Stimulated activated CD4-positive, alpha-beta T cell treated with anti-CD3 and anti-CD28 coated beads, Interleukin-15, amount 100 ng/mL, for 1 hour (primary cell): ENCODE measurements around the gene DUSP23.
A peak's percentile ranks its signal among the peaks of the same experiment; 100 is the strongest.

ENCODE experiments used
- DNase-seq, 2 donors: peaks; one replicate each; pipeline ENCODE4 v3.0.0-alpha.2; 2020; ENCODE audit warnings: low read depth in 1 of 2, low spot score in 1 of 2

Gene DUSP23

GRCh38 chr1:159780583-159781582 lies at the start of gene DUSP23:
Gene DUSP23 (plus strand): TSS chr1:159780962. CDS start chr1:159781101, 139 bp downstream.
- peak; percentile 91 to 93 for DNase-seq

DNA sequence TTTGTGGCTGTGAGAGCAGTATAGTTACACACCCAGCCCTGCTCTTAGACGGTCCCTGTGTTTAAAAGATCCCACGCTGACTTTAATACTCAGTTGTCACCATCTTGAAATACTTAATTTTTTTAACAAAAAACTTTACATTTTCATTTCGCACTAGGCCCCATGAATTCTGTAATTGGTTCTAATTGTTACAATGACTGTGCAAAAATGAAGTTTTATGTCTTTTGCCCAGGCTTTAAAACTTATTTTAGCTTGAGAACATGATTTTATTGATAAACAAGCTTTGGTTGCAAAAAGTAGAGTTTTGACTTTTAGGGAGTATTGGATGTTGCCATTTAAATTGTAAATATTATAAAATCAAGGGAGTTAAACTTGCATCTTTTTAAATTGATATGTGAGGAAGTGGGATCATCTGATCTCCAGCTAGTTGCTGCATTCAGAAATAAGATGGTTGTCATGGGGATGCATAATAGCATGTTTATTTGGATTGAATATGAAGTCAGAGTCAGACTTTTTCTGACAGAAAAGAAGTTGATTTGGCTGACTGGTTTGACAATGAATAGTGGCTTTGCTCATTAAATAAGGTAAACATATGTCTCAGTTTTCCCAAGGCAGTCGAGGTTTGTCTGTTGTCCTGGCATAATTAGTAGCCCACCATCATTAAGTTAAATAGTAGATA lies 43.4 kb upstream of the DUSP23 start:
- DNase-seq = no peak

DNA sequence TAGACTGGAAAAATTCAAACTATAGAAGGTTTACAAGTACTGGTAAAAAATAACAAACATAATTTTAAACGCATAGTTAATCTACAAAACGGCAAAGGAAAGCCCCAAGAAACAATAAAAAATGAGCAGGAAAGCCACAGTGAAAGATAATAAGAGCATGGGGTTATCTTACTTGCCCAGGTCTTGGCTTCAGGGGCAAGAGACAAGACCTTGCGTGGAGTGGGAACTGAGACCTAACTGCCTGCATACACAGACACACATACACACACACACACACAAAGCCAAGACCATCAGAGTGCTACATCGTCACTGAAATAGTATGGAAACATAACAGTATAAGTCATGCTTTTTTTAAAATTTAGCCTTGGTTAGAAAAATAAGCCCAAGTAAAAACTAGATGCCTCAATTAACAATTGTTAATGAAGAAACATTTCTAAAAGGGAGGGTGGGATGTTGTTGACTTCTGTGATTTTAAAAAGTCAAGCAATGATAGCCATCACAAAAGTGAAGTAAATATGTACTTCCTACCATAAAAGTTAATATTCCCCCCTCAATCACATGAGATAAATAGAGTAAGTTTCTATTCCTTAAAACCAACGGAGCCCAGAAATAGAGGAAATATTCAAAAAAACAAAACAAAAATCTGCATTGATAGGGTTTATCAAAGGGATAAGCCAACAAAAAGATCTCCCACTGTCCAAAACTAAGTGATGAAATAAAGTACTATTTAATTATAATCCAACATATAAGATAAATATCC lies 36.9 kb upstream of the DUSP23 start:
- DNase-seq = no peak

- DNase-seq = no peak
Observed at GRCh38 chr1:159746666-159747065, 34.1 kb upstream of the DUSP23 start.

DNA sequence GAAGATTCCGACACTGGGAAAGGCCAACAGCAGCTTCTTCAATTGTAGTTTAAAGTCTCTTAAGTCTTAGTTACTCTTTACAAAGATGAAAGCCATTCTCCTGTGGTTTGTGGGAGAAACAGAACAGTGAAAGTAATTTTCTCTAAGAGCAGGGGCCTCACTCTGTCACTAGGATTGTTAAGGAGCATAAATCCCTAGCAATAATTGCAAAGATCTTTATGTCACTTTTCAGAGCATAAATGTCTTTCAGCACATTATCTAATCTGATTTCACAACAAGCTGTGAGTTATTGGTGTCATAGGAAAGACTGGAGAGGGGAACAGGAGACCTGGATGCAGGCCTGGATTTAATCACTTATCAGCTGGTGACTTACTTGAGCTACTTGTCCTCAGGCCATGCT lies 32.4 kb upstream of the DUSP23 start:
- no peak for DNase-seq

DNA sequence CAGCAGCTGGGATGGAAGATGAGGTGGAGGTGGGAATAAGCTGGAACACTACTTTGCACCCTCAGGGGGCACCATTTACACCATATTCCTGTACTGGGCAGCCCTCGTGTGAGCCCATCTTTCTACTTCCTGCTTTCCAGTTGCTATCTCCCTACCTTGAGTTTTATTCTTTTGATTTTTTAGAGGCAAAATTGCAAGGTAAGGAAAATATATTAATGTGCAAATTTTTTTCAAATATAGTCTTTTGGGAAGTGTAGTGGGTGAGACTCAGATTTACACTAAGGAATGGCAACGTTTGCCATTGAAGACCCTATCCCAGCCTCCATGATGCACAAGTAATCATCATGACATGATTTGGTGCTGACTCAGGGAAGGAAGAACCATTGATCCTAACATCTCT lies 31.1 kb upstream of the DUSP23 start:
- DNase-seq = no peak

DNA sequence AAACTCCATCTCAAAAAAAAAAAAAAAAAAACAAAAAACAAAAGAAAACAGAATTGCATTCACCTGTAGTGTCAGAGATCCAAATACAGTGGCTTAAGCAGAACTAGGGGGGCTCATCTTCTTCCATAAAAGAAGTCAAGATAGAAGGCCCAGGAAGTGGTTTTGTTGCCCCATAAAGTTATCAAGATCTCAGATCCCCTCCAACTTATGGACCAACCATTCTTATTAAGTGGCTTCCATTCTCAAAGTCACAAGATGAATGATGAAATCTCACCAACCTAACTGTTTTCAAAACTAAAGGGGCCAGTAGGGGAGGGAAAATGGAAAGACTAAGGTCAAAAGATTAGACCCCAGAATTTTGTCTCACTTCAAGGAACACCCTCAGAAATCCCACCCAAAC lies 30.1 kb upstream of the DUSP23 start:
- DNase-seq = no peak

DNA sequence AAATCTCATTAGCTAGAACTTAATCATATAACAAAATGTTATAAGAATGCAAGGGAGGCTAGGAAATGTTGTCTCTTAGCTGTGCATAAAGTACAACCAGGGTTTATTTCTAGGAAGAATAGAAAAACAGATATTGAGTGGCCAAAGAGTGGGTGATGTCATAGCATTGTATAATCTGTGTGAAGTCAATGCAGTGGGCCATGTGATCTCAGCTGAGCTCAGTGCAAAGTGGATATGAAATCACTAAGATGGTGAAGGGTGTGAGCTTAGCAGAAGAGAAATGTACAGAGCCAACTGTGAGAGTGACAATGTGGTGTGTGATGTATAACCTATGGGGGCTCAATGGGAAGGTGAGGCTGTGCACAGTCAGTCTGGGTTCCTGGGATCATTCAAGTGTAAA lies 29.7 kb upstream of the DUSP23 start:
- DNase-seq = no peak

GRCh38 chr1:159752135-159752580 lies 28.6 kb upstream of the DUSP23 start:
- no peak for DNase-seq

DNA sequence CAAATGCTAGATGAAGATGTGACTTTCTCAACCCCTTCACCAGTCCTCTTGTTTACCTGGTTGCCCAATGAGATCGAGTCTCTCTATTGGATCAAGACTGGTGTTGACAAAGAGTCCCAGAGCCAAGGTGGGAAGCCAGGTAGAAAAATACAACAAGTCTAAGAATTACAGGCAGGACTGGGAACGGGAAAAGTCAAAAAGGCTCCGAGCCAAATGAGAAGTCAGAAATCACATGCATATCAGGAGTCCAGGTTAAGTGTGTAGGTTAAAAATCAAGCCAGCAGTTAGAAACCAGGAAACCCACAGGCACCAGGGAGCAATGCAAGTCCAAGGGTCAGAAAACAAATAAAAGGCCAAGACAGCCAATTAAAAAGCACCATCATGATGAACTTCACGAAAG lies 27.4 kb upstream of the DUSP23 start:
- no peak for DNase-seq

DNA sequence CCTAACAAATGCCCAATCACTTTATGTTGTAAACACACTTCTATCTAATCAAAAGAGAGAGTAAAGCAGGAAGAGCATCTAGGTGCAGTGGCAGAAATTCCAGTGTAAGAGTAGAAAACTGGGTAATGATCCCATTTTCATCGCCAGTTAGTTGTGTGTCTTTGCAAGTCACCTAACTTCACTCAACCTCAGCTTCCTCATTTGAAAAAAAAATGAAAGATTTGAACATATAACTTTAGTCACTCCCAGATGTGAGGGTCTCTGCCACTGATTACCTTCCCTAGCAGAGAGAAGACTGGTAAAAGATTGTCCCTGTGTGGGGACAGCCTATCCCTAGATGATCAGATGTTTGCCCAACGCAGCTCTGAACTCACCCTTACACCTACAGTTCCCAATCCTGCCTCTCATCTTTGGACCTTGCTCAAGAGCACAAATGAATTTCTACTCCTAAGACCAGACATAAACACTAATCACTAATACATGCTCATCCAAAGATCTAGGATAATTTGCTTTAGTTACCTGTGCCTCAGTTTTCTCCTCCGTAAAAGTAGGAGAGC lies 25.2 kb upstream of the DUSP23 start:
- DNase-seq = no peak

DNA sequence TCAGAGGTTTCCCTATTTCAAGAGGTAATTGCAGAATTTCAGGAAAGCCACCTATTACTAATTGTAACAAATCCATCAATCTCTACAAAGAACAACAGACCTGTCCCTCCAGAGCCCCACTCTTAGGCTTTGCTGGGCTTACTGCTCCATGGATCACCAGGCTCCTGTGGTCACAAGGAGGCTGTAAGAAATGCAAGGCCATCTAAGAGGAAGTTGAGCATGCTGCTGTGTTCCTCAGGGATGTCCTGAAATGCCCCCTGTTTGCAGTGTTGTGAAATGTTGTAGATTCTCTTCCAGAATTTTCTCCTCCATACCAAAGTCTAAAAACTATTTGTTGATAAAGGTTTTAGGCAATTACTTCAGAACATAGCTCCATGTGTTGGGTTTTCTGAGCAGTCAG lies 24.4 kb upstream of the DUSP23 start:
- no peak for DNase-seq

DNA sequence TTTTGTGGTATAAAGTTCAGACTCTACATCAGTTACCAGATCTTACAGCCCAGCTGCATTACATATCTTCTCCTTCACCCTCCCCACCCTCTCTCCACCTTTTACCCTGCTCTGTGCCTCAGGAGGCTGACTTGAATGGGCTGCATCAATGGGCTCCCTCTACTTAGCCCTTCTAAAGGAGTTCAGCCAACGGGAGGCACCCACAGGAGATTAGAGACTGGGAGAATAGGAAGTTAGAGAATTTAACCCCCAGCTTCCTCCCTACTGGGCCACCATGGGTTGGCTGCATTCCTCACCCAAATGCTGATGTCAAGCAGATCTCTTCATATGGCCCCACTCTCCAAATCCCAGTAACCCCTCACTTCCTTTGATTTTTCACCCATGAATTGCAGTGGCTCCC lies 17.1 kb upstream of the DUSP23 start:
- DNase-seq = no peak

- no peak for DNase-seq
Observed at GRCh38 chr1:159765806-159766205, 15.0 kb upstream of the DUSP23 start.

DNA sequence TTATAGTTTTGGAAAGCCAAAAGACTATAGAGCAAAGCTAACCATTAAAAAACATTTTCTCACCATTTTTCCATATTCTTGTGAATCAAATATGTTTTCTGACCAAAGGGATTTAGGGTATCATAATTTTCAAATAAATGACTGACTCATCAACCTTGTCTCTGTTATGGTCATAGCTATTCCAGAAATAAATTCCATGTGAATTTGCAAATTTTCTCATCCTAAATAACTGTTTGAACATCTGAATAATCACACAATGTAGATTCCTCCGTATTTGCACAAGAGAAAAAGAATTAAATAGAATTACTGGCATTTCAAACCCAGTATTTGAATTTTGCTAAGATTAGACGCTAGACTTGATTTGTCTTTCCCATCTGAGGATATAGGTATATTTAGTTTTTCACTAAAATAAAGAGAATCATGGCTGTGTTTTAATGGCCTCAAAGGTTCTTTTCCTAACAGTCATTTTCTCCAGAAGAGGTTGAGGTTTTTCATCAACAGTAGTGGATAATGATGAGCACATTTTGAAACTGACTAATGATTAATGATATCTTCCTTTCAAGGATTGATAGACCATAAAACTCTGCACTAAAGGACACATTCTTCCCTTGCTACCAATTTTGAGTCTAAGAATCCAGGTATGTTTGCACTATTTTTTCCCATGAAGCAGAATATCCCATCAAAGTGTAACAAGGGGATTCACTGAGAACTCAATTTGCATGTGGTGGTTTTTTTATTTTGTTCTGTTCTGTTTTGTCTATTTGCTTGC lies 9.5 kb upstream of the DUSP23 start:
- DNase-seq = no peak

- DNase-seq = no peak
Observed at GRCh38 chr1:159774465-159774864, 6.3 kb upstream of the DUSP23 start.

DNA sequence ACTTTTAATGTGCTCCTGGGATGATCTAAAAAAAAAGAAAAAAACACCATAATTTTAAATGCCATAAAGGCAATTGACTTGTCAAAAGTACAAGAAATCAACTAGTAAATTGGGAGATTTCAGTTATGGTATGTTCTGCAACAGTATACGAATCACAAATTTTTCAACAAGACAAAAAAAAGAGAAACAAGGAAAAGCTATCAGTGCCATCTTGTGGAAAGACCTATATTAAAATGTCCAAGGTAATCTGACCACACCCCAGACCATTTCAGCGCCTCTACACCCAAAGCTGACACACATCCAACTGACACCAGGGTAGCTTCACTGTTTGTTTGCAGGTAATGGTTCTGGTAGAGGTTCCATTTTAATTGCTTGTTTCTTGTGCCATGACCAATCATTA lies 5.0 kb upstream of the DUSP23 start:
- no peak for DNase-seq

DNA sequence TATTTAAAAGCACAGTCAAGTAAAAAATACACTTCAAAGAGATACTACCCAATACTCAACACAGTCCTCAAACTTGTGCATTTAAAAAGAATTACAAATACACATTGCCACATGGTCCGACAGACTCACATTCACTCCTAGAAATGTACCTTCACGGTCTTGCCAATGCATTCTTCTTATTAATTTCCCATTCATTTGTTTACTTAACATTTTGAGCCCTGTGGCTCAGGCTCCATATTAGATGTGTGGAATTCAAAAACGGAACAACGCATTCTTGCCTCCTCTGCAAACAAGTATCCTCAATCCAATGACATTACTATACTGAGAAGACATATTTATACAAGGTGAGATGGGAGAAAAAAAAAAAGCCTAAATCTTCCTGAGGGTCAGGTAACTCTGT lies 2.5 kb upstream of the DUSP23 start:
- no peak for DNase-seq

DNA sequence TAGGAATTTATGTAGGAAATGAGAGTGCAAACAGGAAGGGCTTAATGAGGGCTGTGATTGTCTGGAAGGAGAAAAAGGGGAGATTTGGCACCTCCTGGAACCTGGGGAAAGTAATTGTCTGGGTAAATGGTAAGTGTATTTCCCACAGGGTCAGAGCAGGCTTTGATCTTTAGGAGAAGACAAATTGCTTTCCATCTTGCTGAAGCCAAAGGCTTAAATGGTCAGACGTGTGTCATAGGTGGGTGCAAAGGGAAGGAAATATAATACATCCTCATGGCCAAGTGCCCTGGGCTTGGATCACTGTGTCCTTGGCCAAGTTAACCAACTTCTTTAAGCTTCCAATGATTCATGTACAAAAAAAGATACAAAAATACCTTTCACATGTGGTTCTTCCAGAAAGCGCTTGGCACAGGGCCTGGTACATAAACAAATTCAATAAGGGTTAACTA lies 1.3 kb upstream of the DUSP23 start:
- DNase-seq = no peak

DNA sequence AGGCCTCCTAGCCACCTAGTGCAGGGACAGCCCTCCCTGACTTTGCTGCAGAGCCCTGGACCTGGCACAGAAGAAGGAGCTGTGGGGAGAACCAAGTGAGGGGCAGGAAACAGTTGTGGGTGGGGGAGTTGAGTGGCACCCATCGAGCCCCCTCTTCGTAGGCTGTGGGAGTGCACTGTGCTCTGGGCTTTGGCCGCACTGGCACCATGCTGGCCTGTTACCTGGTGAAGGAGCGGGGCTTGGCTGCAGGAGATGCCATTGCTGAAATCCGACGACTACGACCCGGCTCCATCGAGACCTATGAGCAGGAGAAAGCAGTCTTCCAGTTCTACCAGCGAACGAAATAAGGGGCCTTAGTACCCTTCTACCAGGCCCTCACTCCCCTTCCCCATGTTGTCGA lies 1.2 kb downstream of the DUSP23 start:
- no peak for DNase-seq
